GM11168 (cell line): ENCODE results near the gene MED6.

Experiments used
- in situ Hi-C: fragments of 300-500 bp; cut with MboI; formaldehyde crosslinking; loops from one replicate; pipeline ENCODE4 v1.12.0; 2022; ENCODE audit warnings: low sequenced_read_pairs; ENCODE audit not compliant: unreplicated experiment

The MED6 gene

DNA sequence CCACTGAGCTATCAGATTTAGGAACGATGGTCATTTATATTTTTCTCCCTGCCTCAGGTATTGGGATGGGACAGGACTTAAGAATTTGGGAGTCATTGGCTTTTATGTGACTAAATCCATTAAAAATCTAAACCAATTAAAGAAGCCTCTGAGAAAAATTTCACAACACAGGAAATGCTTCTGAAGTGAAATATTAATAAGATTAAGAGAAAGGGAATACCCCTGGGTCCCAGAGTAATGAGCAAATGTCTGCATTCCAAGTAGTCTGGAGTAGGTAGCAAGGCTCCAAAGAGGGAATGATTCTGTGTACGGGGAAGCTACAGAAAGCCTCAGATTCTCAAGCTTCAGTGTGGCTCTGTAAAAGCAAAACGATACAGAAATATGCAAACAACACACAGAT lies 707 bp upstream of the MED6 start:
- in situ Hi-C loops = no loop called here

- in situ Hi-C loops = no loop called here
These were observed 1.1 kb downstream of the MED6 start for GRCh38 chr14:70599345-70599744.

DNA sequence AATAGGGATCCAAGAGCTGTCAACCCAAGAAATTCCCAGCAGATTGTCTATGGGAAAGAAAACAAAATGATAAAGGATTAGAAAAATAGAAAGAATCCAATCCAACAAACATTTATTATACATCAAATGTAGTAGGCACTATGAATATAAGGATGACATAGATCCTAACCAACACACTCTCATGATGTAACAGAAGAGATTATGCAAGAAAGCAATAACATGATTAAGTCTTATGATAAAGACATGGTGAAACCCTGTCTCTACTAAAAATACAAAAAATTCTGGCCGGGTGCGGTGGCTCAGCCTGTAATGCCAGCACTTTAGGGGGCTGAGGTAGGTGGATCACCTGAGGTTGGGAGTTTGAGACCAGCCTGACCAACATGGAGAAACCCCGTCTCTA lies 2.7 kb downstream of the MED6 start:
- in situ Hi-C loops = no loop called here

GRCh38 chr14:70595443-70596185 lies 4.8 kb downstream of the MED6 start:
- in situ Hi-C loops = no loop called here

DNA sequence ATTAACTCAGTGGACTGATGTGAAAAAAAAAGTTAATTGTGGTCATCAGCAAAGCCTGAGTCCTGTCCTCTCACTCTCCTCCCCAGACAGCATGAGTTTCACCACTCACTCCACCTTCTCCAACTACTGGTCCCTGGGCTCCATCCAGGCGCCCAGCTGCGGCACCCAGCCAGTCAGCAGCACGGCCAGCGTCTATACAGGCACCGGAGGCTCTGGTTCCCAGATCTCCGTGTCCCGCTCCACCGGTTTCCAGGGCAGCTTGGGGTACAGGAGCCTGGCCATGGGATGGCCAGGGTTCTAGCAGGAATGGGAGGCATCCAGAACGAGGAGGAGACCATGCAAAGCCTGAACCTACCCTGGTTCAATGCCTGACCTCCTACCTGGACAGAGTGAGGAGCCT lies 6.0 kb downstream of the MED6 start:
- in situ Hi-C loops = no loop called here

DNA sequence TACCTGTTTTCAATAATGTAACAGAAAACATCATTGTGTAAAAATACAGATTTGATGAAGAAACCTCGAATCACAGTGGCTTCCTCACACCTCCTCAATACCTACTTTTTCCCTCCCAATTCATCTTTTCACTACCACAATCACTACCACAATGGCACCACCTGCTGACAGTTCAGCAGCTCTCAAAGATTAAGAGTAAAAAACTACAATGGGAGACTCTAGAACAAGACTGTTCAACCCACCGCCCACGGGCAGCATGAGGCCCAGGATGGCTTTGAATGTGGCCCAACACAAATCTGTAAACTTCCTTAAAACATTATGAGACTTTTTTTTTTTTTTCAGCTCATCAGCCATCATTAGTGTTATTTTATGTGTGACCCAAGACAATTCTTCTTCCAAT lies 15.2 kb downstream of the MED6 start:
- in situ Hi-C loops = no loop called here

DNA sequence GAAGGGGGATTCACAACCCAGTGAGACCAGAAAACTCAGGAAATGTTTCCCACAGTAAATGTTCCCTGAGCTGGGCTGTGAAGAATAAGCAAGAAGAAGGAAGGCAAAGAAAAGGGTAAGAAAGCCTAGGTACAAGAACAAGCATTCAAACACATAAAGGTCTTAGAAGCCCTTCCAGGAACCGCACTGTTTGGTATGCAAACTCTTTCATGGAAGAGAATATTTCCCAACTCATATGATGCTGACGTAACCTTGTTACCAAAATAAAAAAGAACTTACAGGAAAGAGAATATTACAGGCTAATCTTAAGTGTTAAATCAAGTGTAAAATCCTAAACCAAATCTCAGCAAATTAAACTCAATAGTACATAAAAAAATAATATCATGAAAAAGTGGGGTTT lies 23.6 kb downstream of the MED6 start:
- in situ Hi-C loops = no loop called here

DNA sequence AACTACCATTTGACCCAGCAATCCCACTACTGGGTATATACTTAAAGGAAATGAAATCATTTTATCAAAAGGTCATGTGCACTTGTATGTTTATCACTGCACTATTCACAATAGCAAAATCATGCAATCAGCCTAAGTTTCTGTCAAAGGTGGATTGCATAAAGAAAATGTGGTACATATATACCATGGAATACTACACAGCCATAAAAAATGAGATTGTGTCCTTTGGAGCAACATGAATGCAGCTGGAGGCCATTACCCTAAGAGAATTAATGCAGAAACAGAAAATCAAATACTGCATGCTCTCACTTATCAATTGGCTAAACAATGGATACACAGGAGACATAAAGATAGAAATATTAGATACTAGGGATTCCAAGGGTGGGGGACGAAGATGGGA lies 27.4 kb downstream of the MED6 start:
- in situ Hi-C loops = no loop called here

- in situ Hi-C loops = no loop called here
These were observed 29.3 kb downstream of the MED6 start for GRCh38 chr14:70571139-70571538.

GRCh38 chr14:70567791-70568190 lies 32.7 kb downstream of the MED6 start:
- in situ Hi-C loops = no loop called here

DNA sequence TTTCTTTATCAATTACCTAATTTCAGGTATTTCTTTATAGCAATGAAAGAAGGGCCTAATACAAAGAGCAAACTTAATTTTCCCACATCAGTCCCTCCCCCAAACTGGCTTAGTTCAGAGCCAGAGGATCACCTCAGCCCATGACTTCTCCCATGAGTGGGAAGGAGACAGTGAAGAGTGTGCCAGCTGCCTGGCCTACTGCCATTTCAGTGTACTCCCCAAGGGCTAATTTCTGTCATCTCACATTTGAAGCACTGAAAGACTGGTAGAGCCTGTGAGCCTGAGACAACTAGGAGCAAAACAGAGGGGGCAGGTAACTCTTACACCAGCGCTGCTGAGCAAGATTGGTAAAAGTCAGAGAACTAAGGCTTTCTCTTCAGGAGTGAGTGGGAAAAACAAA lies 36.6 kb downstream of the MED6 start:
- in situ Hi-C loops = no loop called here

DNA sequence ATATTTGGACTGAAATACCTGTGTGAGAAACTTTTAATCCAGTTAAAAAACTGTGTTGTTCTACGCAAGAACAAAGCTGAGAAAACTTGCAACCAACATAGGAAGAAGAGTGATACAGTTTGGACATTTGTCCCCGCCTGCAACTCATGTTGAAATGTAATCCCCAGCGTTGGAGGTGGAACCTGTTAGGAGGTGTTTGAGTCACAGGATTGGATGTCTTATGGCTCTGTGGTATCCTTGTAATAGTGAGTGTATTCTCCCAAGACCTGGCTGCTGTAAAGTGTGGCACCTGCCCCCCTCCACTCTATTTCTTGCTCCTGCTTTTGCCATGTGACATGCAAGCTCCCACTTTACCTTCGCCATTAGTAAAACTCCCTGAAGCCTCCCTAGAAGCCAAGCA lies 37.0 kb downstream of the MED6 start:
- in situ Hi-C loops = no loop called here

GRCh38 chr14:70558356-70558755 lies 42.1 kb downstream of the MED6 start:
- in situ Hi-C loops = no loop called here

GRCh38 chr14:70555890-70556289 lies 44.6 kb downstream of the MED6 start:
- in situ Hi-C loops = no loop called here

- in situ Hi-C loops = no loop called here
These were observed 62.4 kb downstream of the MED6 start for GRCh38 chr14:70538087-70538486.

DNA sequence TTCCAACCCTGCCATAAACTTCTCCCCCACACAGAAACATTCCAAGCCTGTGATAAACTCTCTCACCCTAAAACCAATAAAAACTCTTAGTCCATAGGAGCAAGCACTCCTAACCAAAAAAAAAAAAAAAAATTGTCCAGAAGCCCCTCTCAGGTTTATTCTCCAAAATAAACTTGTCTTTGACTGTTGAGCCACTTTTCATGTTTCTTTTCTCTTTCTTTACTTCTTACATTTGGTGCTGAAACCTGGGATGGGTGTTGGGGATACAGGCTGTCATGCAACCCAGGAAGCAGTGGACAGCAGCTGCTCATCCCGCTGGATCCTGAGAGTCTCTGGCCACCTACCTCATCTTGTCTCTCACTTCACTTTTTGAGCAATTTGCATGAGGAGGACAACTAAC lies 63.6 kb downstream of the MED6 start:
- in situ Hi-C loops = no loop called here

DNA sequence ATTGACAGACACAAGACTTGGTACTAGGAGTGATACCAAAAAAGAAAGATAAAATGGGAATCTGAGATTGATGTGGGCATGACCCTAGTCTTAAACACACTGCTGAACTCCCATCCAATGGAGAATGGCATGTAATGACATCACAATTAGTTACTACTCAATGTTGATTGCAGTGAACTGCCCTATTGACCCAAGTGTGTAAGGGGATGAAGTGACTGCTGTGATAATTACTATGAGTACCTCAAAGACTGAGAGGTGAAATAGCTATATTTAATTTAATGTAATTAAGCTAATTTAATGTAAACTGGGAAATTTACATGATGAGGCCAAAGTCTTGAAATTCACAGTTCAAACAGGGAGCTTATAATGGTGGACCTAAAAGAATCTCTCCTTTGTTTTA lies 65.6 kb downstream of the MED6 start, which contains the start of gene ADAM20:
TSS of gene ADAM20 (minus strand) at position 101 of the 400 bp plus-strand sequence. CDS start 10,247 bp downstream, outside the sequence.
- in situ Hi-C loops = no loop called here
